ENCODE measurements around the gene VAMP7. TPM values are rescaled to one million over a fixed set of nuclear protein-coding genes. Genes with fewer than 3 reads are reported as not detected.
A peak's percentile ranks its signal among the peaks of the same experiment; 100 is the strongest.
"Not testable (repeated sequence)": the region's sequence is repeated elsewhere in the genome, so short reads cannot be mapped to it uniquely, and the experiment has no call there.

Gene VAMP7, protein sequence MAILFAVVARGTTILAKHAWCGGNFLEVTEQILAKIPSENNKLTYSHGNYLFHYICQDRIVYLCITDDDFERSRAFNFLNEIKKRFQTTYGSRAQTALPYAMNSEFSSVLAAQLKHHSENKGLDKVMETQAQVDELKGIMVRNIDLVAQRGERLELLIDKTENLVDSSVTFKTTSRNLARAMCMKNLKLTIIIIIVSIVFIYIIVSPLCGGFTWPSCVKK
- total RNA-seq (2014; rRNA removed; shearing (Covaris generic); ENCODE audit: low replicate concordance) = 25.6 and 31.0 TPM in 2 replicates

DNA sequence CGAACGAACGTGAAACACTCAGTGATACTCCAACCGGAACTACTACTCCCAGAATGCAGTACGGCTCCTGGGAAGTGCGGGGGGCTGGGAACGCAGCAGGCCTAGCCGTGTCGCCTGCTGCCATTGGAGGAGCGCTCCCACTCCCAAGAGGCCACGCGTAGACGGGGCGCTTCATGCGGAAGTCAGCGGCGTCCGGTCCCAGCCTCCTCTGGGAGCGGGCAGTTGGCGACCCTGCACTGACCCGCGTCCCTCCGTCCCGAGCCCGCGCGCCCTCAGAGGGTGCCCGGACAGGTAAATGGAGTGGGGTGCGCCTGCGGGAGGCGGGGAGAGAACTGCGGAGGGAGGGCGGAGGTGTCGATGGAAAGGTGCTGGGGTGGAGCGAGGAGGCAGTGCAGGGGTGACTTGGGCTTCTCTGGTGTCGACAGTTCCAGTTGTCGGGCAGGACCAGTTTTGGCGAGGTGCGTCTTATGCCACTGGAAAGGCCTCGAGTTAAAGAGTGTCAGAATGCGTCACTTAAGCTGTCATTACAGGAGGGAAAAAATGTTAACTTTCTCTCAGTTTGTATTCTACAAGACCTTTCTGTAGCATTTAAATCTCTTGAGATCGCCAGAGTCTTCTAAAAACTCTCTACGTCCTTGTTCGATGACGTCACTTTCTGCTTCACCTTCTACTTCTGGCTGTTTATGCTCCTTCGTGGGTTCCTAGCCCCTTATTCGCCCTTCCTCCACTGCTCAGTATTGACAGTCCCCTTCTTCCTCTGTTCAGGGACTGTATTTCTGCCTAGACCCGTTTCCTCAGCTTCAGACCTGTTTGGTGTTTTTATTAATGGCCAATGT lies at the start of gene VAMP7:
VAMP7 (plus strand) TSS at position 188 of the 836 bp plus-strand sequence. CDS start 8,122 bp downstream, outside the sequence.
- DNase-seq (ENCODE audit: low read depth) = peak; percentile 83
- in situ Hi-C loops (cut with HindIII; ENCODE audit: low pct_unique_long_range_greater_than_20kb, low sequenced_read_pairs) = no loop called here

DNA sequence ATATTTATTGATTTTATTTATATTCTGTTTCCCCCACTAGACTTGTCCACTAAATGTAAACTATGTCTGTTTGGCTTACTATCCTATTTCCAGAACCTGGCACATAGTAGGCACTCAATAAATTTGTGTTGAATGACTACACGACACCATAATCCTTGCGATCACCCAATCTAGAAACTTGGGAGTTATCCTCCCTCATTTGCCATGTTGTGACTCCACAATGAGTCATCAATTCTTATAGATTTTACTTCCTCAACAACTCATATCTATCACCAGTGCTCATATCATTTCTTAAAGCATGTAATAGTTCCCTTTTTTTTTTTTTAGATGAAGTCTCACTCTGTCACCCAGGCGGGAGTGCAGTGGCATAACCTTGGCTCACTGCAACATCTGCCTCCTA lies 39.9 kb upstream of the VAMP7 start:
- in situ Hi-C loops (cut with HindIII; ENCODE audit: low pct_unique_long_range_greater_than_20kb, low sequenced_read_pairs) = no loop called here

DNA sequence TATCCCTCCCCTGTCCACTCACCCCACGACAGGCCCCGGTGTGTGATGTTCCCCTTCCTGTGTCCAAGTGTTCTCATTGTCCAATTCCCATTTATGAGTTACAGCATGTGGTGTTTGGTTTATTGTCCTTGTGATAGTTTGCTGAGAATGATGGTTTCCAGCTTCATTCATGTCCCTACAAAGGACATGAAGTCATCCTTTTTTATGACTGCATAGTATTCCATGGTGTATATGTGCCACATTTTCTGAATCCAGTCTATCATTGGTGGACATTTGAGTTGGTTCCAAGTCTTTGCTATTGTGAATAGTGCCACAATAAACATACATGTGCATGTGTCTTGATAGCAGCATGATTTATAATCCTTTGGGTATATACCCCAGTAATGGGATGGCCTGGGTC lies 29.4 kb upstream of the VAMP7 start:
- DNase-seq (ENCODE audit: low read depth); in situ Hi-C loops (cut with HindIII; ENCODE audit: low pct_unique_long_range_greater_than_20kb, low sequenced_read_pairs): not testable (repeated sequence)

More for the DNA sequence above, 39.9 kb upstream of the VAMP7 start:
- DNase-seq (ENCODE audit: low read depth) = no peak

DNA sequence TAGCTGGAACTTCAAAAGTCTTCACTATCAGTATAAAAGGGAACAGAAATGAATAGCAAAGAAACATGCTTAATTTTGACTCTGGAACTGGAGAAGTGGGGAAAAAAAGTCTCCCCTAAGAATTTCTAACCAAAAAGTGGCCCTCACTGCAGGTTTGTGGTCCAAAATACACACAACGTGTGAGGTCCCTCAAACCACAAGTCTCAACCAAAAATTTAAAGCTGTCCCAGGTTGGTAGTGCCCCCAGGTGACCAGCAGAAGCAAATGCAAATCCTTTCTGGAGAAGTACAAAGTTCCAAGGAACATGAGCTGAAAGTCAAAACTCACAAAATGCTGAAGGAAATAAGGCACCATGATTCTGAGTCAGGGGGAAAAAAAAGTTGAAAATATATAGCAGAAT lies 23.6 kb upstream of the VAMP7 start:
- DNase-seq (ENCODE audit: low read depth) = no peak
- in situ Hi-C loops (cut with HindIII; ENCODE audit: low pct_unique_long_range_greater_than_20kb, low sequenced_read_pairs) = no loop called here

DNA sequence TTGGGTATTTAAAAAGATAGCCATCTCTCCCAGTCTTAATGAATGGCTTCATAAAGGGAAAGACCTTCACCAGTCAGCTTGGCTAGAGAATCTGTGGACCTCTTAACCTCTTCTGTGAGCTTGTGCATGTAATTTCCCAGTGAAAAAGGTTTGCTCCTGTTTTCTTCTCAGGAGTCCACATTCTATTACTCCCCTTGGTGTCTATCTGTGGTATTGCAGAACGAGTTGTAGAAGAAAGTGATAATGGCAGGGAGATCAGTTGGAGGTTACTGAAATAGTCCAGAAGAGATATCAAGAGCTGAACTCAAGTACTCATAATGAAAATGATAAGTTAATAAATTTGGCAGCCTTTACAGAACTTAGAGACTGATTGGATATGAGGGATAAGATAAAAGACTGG lies 16.5 kb upstream of the VAMP7 start:
- DNase-seq (ENCODE audit: low read depth) = peak; percentile 10
- in situ Hi-C loops (cut with HindIII; ENCODE audit: low pct_unique_long_range_greater_than_20kb, low sequenced_read_pairs) = no loop called here

DNA sequence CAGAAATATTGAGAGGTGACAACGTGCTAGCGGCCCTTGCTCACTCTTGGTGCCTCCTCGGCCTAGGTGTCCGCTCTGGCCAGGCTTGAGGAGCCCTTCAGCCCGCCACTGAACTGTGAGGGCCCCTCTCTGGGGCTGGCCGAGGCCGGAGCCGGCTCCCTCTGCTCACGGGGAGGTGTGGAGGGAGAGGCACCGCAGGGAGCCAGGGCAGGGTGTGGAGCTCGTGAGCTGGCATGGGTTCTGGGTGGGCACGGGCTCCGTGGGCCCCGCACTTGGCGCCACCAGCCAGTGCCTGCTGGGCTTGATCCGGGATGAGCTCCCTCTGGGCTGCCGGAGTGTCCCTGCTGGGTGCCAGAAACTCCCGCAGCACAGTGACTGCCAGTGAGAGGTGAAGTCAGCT lies 16.0 kb upstream of the VAMP7 start:
- DNase-seq (ENCODE audit: low read depth) = no peak
- in situ Hi-C loops (cut with HindIII; ENCODE audit: low pct_unique_long_range_greater_than_20kb, low sequenced_read_pairs) = no loop called here

DNA sequence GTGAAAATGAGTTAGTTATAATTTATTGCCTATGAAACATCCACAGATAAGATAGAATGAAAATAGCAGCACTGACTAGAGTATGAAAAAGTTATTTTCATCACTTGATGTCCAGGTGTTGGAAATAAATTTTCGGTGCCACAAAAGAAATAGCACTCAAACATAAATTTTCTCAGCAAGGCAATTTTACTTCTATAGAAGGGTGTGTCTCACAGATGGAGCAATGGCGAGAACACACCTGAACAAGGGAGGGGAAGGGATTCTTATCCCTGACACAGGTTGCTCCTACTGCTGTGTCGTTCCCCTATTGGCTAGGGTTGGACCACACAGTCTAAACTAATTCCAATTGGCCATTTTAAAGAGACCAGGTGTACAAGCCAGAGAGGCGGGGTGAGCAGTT lies 13.3 kb upstream of the VAMP7 start:
- in situ Hi-C loops (cut with HindIII; ENCODE audit: low pct_unique_long_range_greater_than_20kb, low sequenced_read_pairs) = no loop called here
- no peak for DNase-seq (ENCODE audit: low read depth)

DNA sequence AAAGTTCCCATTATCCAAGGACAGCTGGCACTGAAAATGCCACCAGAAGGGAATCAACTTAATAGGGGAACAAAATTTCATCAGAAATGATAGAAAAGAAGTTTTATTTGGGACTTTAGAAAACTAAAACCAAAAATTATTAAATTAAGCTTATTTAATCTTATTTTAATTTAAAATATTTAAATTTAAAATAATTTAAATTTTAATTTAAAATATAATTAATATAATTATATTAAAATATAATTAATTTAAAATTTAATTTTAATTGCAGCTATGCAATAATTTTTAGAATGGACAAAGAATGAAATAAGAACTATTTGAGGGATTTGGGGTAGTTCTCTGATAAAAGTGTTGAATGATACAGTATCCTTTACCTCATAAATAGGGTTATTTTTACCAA lies 10.2 kb upstream of the VAMP7 start:
- in situ Hi-C loops (cut with HindIII; ENCODE audit: low pct_unique_long_range_greater_than_20kb, low sequenced_read_pairs) = no loop called here

DNA sequence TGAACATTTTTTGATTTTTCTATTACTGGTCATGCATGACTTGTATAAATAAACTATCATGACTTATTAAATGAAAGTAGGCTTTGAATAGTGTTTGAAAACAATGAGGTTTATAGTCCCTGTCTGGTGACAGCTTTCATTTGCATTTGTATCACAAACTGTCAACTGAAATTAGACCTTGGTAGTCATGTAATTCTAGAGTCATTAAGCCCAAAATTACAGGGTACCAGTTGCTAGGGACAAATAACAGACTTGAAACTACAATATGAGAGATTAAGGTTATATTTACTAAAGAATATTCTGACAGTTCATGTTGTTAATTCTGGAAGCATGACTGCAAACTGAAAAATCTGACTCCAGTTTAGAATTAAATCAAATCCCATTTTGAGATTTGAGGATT lies 9.2 kb upstream of the VAMP7 start:
- no peak for DNase-seq (ENCODE audit: low read depth)
- in situ Hi-C loops (cut with HindIII; ENCODE audit: low pct_unique_long_range_greater_than_20kb, low sequenced_read_pairs) = no loop called here

More for the DNA sequence above, 10.2 kb upstream of the VAMP7 start:
- DNase-seq (ENCODE audit: low read depth) = no peak

DNA sequence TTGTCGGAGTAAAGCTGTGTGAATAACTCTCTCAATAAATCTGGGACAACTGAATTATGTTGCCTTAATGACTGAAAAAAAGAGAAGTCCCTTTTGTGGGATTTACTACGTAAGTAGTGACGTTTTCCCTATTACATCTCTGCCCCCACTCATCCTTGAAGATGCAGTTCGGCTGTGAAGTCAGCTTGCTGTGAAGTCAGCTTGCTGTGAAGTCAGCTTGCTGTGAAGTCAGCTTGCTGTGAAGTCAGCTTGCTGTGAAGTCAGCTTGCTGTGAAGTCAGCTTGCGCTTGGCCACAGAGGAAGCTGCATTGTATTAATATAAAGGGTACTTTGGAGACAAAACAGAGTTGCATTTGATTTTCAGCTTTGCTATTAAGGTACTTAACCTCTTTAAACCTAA lies 8.0 kb upstream of the VAMP7 start:
- DNase-seq (ENCODE audit: low read depth) = no peak
- in situ Hi-C loops (cut with HindIII; ENCODE audit: low pct_unique_long_range_greater_than_20kb, low sequenced_read_pairs) = no loop called here

DNA sequence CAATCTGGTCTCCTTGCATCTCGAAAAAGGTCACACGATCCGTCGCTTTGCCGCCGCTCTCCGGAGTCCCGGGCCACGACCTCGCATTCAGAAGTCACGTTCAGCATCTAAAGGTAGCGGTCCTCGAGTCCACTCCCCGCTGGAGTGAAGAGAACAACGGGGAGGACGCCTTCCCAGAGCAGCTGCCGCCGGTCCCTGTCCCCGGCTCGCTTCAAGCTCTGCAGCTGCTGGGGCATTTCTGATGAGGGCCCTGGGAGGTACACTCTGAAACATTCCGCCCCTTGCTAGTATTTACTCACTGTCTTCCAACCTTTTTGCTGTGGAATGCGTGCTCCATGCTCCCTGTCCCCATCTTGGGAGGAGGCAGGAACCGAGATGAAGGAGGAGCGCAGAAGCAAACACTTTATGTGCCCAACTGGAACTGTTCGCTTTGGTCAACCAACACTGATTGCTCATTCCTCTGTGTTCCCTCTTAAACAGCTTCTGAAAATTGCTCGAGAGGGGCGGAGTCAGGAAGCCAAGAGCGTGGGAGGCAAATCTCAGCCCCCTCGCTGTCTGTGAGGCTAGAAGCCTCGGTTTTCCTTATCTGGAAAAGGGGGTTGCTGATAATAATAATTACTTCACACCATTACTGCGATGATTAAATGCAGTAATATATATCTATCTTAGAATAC lies 6.4 kb upstream of the VAMP7 start:
- in situ Hi-C loops (cut with HindIII; ENCODE audit: low pct_unique_long_range_greater_than_20kb, low sequenced_read_pairs) = no loop called here
- DNase-seq (ENCODE audit: low read depth) = no peak

DNA sequence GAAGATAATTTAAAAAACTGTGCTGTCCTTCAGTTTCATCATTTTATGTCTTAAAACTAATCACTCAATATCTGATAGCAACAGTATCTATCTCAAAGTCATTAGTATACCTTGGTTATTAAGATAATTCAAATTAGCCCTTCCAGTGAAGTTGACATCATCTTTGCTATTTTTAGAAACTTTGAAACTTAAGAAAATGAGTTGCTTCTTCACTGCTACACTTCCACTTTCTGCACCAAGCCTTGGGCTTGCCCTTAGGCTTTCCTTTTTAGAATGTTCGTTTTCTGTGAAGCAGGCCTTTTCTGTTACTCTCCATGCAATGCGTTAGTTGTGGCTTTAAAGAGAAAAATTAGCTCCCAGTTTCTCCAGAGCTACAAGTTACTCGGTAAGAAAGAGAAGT lies 4.4 kb upstream of the VAMP7 start:
- in situ Hi-C loops (cut with HindIII; ENCODE audit: low pct_unique_long_range_greater_than_20kb, low sequenced_read_pairs) = no loop called here
- DNase-seq (ENCODE audit: low read depth) = no peak

DNA sequence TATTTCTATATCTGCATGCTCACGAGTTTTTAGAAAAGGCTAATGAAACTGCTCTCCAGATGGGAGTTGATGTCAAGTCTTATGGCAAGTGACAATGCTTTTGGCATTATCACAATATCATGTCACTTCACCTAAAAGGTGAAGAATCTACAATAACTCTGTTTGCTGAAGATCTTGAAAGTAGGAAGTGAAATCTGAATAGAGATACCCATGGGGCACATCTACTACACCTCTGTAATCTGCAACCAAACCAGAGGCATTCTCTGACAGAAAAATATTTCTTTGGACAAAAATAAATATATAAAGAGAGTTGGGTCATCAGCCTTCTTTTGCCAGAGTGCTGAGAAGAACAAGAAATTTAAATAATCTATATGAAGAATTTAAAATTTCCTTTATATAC lies 3.9 kb upstream of the VAMP7 start:
- in situ Hi-C loops (cut with HindIII; ENCODE audit: low pct_unique_long_range_greater_than_20kb, low sequenced_read_pairs) = no loop called here
- DNase-seq (ENCODE audit: low read depth) = no peak

DNA sequence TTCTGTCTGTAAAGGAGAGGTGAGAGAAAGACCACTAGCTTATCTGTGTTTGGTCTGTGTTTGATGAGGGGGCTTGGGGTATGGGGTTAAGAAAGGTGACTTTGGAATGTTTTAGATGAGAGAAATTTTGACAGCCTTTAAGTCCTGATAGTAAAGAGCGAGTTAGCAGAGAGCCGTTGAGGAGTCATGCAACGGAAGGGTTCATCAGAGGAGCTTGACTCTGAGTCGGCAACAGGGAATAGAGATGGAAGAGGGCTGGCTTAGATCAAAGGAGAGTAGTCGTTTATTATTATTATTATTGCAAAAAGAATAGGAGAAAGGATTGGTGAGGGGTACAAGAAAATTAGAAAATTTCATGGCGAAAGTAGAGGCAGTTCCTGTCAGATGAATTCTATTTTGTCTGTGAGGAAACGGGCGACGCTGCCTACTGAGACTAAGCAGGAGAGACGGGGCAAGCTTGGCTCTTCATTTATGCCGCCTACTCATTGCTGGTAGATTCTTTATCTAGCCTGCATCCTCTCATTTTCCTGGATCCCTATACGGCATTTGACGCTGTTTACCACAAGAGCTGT lies 473 bp upstream of the VAMP7 start:
- no peak for DNase-seq (ENCODE audit: low read depth)
- in situ Hi-C loops (cut with HindIII; ENCODE audit: low pct_unique_long_range_greater_than_20kb, low sequenced_read_pairs) = no loop called here

DNA sequence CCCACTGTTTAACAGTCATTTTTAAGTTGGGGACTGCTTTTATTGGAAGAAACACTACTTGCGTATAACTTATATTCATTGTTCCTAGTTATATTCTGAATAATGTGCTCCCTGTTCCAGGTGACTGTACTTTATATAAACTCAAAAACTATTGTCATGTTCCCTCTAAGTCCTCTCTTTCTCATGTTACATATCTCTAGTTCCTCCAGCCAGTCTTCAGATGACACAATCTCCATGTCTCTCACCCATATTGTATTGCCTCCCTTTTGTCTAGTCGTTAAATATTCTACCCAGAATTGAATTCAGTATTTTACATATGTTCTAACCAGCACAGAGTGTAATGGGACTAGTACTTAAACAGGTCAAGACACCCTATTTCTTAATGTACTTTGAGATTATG lies 5.3 kb downstream of the VAMP7 start:
- in situ Hi-C loops (cut with HindIII; ENCODE audit: low pct_unique_long_range_greater_than_20kb, low sequenced_read_pairs) = no loop called here

DNA sequence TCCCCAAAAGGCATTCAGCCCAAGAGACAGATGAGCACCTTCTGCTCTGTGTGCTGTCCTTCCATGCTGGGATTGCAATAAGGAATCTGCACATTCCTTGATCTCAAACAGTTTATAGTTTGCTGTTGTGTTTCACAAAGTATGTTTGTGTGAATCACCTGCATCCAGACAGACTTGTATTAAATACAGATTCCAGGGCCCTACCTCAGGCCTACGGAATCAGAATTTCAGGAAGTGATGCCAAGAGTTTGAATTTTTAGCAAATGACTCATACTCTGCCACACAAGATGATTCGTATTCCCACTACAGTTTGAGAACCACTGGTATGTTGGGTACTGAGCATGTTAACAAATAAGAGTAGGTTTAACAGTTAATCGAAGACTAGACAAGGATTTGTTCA lies 7.0 kb downstream of the VAMP7 start:
- DNase-seq (ENCODE audit: low read depth) = peak; percentile 56
- in situ Hi-C loops (cut with HindIII; ENCODE audit: low pct_unique_long_range_greater_than_20kb, low sequenced_read_pairs) = no loop called here

More for the DNA sequence above, 5.3 kb downstream of the VAMP7 start:
- no peak for DNase-seq (ENCODE audit: low read depth)

DNA sequence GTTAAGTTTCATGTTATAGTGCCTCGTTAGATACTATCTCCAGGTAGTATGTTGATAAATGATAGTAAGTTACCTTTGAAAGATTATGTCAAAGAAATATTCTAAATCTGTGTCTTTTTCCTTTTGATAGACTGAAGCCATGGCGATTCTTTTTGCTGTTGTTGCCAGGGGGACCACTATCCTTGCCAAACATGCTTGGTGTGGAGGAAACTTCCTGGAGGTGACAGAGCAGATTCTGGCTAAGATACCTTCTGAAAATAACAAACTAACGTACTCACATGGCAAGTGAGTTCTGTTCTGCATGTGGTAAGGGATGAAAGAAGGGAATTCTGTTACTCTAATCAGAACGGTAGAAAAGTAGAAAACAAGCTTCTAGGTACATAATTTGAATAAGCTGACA lies 8.2 kb downstream of the VAMP7 start:
- in situ Hi-C loops (cut with HindIII; ENCODE audit: low pct_unique_long_range_greater_than_20kb, low sequenced_read_pairs) = no loop called here
- no peak for DNase-seq (ENCODE audit: low read depth)

DNA sequence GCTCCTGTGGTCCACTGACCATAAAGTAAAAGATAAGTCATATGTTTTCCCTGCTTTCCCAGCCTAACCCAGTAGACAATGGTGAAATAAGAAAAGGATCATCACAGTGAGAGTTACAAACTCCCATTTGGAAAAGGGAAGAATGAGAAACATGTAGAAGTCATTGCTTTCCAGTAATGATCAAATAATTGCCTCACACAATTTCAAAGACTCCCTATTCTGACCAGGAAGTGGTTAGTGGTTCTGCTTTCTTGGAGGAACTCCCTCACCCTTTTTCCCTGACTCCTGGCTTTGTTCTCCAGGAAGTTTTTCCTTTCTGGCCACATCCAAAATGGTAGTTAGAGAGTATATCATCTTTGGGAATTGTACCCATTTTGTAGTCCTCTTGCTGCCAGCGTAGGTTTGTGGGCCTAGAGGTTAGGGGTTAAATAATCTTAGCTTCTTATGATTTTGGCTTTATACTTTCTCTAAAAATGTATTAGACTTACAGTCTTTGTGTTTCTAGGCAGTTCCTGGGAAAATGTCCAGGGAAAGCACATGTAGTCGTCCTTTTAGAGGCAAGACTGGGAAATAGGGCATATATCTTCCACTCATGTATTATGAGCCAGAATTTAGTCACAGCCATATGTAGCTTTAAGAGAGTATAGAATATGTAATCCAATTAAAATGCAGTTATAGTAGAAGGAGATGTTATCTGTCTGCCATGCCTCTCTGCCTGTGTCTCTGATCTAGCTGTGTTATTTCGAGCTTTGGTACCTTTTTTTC lies 10.5 kb downstream of the VAMP7 start:
- DNase-seq (ENCODE audit: low read depth) = no peak
- in situ Hi-C loops (cut with HindIII; ENCODE audit: low pct_unique_long_range_greater_than_20kb, low sequenced_read_pairs) = no loop called here
